Epithelial cell of proximal tubule (primary cell): ENCODE data around the gene MMD. TPM values are rescaled to one million over a fixed set of nuclear protein-coding genes. Genes with fewer than 3 reads are reported as not detected.
"Not testable (repeated sequence)": the region's sequence is repeated elsewhere in the genome, so short reads cannot be mapped to it uniquely, and the experiment has no call there.

Experiments
- DNase-seq: peaks from one replicate; pipeline ENCODE4 v3.0.0-alpha.2; 2011; ENCODE audit warnings: low read depth
- H3K4me3 ChIP-seq: 2 replicates; pipeline ENCODE4 v1.5.1; 2011; ENCODE audit warnings: low read depth, mild to moderate bottlenecking, low read length
- total RNA-seq: library from RNA; depleted of rRNA; stranded (reverse); fragments of >200 nt; gene quantifications from 2 replicates; pipeline ENCODE4 v1.2.3, GENCODE V29; 2015
- TF ChIP-seq, protein P1 (sequence below): conservative IDR thresholded peaks from 2 replicates; pipeline ENCODE4 v1.5.1; 2012; ENCODE audit warnings: low read depth, mild to moderate bottlenecking, low read length

The MMD gene
- total RNA-seq, 1 donor from 2014 or later = 34.3 TPM

DNA sequence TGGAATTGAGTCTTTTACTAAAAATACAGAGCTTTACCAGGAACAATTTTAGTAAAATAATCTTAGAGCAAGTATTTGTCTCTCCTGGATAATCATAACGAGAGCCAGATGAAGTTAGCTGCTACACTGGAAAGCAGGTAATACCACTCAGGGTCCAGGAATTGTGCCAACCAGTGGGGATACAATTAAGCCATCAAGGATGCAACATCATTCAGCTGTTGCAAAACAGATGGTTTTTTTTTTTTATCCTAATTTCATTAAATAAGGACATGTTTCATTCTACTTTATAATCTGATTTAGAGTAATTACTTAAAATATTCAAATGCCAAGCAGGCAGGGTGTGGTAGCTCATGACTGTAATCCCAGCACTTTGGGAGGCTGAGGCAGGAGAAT lies 10.2 kb downstream of the MMD start:
- TF ChIP-seq, protein P1, sequence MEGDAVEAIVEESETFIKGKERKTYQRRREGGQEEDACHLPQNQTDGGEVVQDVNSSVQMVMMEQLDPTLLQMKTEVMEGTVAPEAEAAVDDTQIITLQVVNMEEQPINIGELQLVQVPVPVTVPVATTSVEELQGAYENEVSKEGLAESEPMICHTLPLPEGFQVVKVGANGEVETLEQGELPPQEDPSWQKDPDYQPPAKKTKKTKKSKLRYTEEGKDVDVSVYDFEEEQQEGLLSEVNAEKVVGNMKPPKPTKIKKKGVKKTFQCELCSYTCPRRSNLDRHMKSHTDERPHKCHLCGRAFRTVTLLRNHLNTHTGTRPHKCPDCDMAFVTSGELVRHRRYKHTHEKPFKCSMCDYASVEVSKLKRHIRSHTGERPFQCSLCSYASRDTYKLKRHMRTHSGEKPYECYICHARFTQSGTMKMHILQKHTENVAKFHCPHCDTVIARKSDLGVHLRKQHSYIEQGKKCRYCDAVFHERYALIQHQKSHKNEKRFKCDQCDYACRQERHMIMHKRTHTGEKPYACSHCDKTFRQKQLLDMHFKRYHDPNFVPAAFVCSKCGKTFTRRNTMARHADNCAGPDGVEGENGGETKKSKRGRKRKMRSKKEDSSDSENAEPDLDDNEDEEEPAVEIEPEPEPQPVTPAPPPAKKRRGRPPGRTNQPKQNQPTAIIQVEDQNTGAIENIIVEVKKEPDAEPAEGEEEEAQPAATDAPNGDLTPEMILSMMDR = no peak
- DNase-seq = no peak
- no peak overlapping the region for H3K4me3 ChIP-seq

- DNase-seq = no peak
- no peak overlapping the region for H3K4me3 ChIP-seq
- TF ChIP-seq, protein P1 = no peak
Observed at GRCh38 chr17:55410722-55411462, 10.7 kb downstream of the MMD start.

DNA sequence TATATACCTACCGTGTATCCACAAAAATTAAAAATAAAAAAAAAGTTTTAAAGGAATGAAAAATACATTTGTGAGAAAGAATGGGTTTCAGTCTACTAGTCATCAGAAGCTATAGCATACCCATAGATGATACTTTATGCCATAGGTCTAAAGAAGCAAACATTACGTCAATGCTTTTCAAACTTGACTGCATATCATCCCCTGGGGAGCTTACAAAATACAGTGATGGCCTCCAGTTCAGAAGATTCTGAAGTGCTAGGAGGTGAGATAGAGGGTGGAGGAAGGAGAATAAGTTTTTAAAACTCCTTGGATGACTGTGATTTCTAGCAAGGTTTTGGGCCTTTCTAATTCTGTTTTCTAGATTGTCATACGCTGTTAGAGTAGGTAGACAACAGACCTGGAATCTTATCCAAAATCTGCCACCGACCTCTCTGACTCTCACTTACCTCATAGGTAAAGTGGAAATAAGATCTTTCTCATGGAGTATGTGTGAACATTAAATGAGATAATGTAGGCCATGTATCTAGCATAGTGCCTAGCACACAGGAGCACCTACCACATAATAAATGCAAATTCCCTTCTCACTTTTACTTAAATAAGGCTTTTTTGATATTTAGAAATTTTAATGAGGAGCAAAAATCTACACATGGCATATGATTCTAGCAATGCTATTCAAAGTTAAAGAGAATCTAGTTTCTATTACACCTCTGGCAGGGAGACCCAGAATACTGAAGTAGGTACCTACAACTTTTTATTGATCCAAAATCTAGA lies 12.4 kb downstream of the MMD start:
- no peak overlapping the region for H3K4me3 ChIP-seq
- no peak for DNase-seq
- TF ChIP-seq, protein P1 = no peak

DNA sequence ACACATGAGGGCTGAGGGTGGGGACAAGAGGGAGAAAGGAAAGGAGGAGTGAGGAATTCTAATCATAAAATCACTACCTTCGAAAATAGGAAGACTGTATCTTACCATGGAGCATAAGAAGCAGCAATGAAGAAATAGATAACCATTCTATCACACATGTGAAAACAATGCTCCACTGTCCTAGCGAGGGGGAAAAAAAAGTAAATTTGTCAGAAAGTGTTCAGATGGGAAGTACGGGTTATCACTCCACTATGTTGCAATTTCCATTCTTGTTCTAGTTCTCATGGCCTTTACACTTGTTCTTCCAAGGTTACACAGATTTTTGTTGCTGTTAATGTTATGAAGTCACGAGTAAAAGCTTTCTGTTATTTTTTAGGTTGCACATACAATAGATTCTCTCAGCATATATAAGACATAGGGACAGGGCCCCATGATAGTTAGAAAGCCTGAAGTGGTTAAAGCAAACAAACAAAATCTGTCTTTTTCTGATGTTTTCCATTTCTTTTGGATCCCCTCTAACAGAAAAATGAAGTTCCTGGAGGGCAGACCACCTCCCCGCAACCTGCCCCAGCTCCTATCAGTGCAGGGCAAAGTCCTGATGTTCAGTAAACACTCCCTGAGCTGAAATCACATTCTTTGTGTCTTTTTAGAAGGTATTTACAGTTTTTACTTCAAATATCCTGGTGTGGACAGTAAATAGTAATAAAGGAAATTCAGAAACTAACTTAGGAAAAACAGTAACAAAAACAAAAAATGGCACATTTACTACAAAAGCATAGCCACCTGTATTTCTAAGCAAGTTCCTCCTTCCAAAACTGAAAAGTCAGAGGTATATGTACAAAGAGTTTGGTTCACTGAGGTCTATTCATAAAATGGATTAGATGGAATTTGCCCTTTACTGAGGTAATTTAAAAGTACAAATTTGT lies 13.7 kb downstream of the MMD start:
- no peak for DNase-seq
- no peak overlapping the region for H3K4me3 ChIP-seq
- TF ChIP-seq, protein P1 = no peak

DNA sequence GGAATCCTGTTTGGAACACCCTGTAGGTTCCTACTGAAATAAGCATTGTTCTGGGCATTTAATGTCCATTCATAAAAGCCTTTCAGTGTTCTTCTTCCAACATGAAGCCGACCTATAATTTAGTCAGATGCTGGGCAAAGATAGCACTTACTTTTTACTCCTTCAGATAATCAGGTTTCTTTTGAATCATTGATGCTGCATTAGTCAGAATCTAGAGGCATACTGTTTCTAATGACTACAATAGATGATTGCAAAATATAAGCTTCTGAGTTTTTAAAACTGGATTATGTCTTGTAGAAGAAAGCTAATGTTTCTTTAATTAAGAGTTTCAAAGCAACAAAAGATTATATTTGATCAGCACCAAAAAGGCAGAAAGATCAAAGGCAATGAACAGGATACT lies 16.0 kb downstream of the MMD start:
- DNase-seq = no peak
- TF ChIP-seq, protein P1 = no peak
- no peak overlapping the region for H3K4me3 ChIP-seq

DNA sequence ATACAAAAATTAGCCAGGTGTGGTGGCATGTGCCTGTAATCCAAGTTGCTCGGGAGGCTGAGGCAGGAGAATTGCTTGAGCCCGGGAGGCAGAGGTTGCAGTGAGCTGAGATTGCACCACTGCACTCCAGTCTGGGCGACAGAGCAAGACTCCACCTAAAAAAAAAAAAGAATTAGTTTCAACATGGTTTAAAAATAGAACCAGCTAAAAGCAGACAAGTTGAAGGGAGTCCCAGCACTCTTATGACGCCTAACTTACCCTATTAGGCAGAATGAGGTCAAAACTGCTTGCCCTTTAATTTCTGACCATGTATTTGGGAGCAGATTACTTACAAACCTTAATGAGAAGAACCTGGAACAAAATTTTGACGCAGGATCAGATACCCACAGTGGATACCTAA lies 17.4 kb downstream of the MMD start:
- not testable (repeated sequence) for H3K4me3 ChIP-seq, DNase-seq

DNA sequence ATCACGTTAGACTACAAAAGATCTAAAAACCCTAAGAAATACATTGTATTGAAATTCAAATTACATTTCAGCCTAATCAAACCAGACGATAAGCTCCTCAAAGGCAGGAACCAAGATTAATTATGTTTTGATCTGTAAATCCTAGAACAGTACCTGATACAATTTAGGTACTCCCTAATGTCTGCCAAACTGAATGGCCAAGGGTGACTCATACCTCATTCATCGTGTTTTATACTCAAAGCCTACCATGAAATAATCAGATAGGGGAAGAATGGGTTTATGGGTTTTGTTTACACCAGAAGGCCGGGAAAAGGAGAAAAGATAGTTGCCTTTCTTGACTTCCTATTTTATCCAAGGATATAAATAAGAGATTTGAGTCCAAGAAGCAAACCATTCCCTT lies 19.3 kb downstream of the MMD start:
- TF ChIP-seq, protein P1 = no peak
- H3K4me3 ChIP-seq = no peak overlapping the region
- DNase-seq = no peak
